H1 (cell line): Measurements from ENCODE around the gene LSG1. TPM values are rescaled to one million over a fixed set of nuclear protein-coding genes. Genes with fewer than 3 reads are reported as not detected.

Experiments
- CTCF ChIA-PET: fragments of 300-600 bp; sonication (Branson Sonifier 250); formaldehyde crosslinking; loops from one replicate; lab custom pipeline; 2021; ENCODE audit not compliant: partially characterized antibody; lab: Charles Lee
- POLR2A ChIA-PET: fragments of 300-600 bp; sonication (Branson Sonifier 250); formaldehyde crosslinking; loops from one replicate; lab custom pipeline; 2021; ENCODE audit warnings: inconsistent platforms; ENCODE audit not compliant: partially characterized antibody; lab: Charles Lee
- DNase-seq, 2 experiments: peaks; one replicate each; pipeline versions ENCODE4 v3.0.0 to v3.0.0-alpha.2; 2010 to 2022; ENCODE audit warnings: low spot score in 2 of 2, low read depth in 1 of 2, mixed read lengths in 1 of 2
- FAIRE-seq: peaks from 2 replicates; lab custom pipeline; 2011; peaks lifted over from hg19 to GRCh38; lab: Jason Lieb, UNC
- H2AFZ ChIP-seq: 2 replicates; pipeline ENCODE4 v1.8.1; 2012; ENCODE audit warnings: low read length, inconsistent platforms
- H2AK5ac ChIP-seq: 2 replicates; pipeline ENCODE4 v1.6.1; 2013; ENCODE audit warnings: low read depth, low read length
- H2BK120ac ChIP-seq: replicated peaks from 2 replicates; pipeline ENCODE3; 2013; ENCODE audit warnings: low read depth, low read length, inconsistent platforms
- H2BK12ac ChIP-seq: 2 replicates; pipeline ENCODE4 v1.6.1; 2013; ENCODE audit warnings: low read depth, low read length
- H2BK15ac ChIP-seq: 2 replicates; pipeline ENCODE4 v1.6.1; 2013; ENCODE audit warnings: low read length
- H2BK20ac ChIP-seq: 2 replicates; pipeline ENCODE4 v1.6.1; 2013; ENCODE audit warnings: low read length
- H2BK5ac ChIP-seq: 2 replicates; pipeline ENCODE4 v1.6.1; 2013; ENCODE audit warnings: low read depth, low read length
- H3K14ac ChIP-seq: 2 replicates; pipeline ENCODE4 v1.6.1; 2013; ENCODE audit warnings: inconsistent platforms; ENCODE audit not compliant: insufficient read length
- H3K18ac ChIP-seq: 2 replicates; pipeline ENCODE4 v1.6.1; 2013; ENCODE audit warnings: low read length; ENCODE audit errors: extremely low read depth
- H3K23ac ChIP-seq: 2 replicates; pipeline ENCODE4 v1.6.1; 2013; ENCODE audit warnings: inconsistent platforms; ENCODE audit not compliant: insufficient read length
- H3K23me2 ChIP-seq: 2 replicates; pipeline ENCODE4 v1.6.1; 2013; ENCODE audit warnings: low read depth, low read length
- H3K27ac ChIP-seq: 2 replicates; pipeline ENCODE4 v1.6.1; 2011; ENCODE audit warnings: low read depth, low read length, inconsistent platforms
- H3K27me3 ChIP-seq, 4 experiments: replicated peaks in 1 of 4; 1 replicate in 1 of 4; 2 replicates in 3 of 4; pipeline versions ENCODE4 v1.6.1 to v1.8.1; 2011 to 2013; ENCODE audit warnings: low read length in 3 of 4, mild to moderate bottlenecking in 3 of 4, inconsistent platforms in 2 of 4, mixed read lengths in 2 of 4, moderate library complexity in 1 of 4; ENCODE audit not compliant: control insufficient read depth in 3 of 4, insufficient read depth in 3 of 4; ENCODE audit errors: extremely low read depth in 1 of 4
- H3K36me3 ChIP-seq, 4 experiments: 2 replicates each; pipeline versions ENCODE4 v1.6.1 to v1.8.1; 2011 to 2013; ENCODE audit warnings: mild to moderate bottlenecking in 4 of 4, low read length in 3 of 4, moderate library complexity in 2 of 4, control low read depth in 1 of 4, inconsistent platforms in 1 of 4; ENCODE audit not compliant: insufficient read depth in 4 of 4, control insufficient read depth in 2 of 4
- H3K4ac ChIP-seq: replicated peaks from 2 replicates; pipeline ENCODE3; 2013; ENCODE audit warnings: low read length, low read depth, mixed read lengths, inconsistent platforms; ENCODE audit not compliant: insufficient read length
- H3K4me1 ChIP-seq, 4 experiments: replicated peaks in 1 of 4; 1 replicate in 1 of 4; 2 replicates in 3 of 4; pipeline versions ENCODE4 v1.6.1 to v1.8.1; 2011 to 2013; ENCODE audit warnings: low read length in 3 of 4, inconsistent platforms in 2 of 4, mixed read lengths in 1 of 4; ENCODE audit not compliant: insufficient read depth in 4 of 4, control insufficient read depth in 3 of 4
- H3K4me2 ChIP-seq, 2 experiments: 2 replicates each; pipeline versions ENCODE4 v1.6.1 to v1.8.1; 2011 to 2013; ENCODE audit warnings: low read depth in 2 of 2, low read length in 2 of 2, control low read depth in 1 of 2, inconsistent platforms in 1 of 2, mild to moderate bottlenecking in 1 of 2; ENCODE audit not compliant: insufficient read depth in 1 of 2
- H3K4me3 ChIP-seq, 4 experiments: fragments of 200-600, 300-600 bp in 1 of 4; sonication (generic), shearing (Covaris generic), sonication (Bioruptor Twin) in 1 of 4; 2 replicates each; pipeline versions ENCODE4 v1.5.1 to v1.8.1; 2011 to 2016; ENCODE audit warnings: low read length in 4 of 4, low read depth in 3 of 4, control low read depth in 2 of 4, inconsistent platforms in 2 of 4, mild to moderate bottlenecking in 2 of 4, mixed read lengths in 1 of 4, moderate library complexity in 1 of 4; ENCODE audit not compliant: insufficient read depth in 2 of 4; ENCODE audit errors: extremely low read depth in 1 of 4
- H3K56ac ChIP-seq: replicated peaks from 2 replicates; pipeline ENCODE3; 2013; ENCODE audit warnings: low read depth, mild to moderate bottlenecking, mixed read lengths, low read length, inconsistent platforms; ENCODE audit not compliant: insufficient read length
- H3K79me1 ChIP-seq: 2 replicates; pipeline ENCODE4 v1.6.1; 2013; ENCODE audit warnings: low read depth, low read length, control low read depth
- H3K79me2 ChIP-seq, 2 experiments: 2 replicates each; pipeline versions ENCODE4 v1.6.1 to v1.8.1; 2012 to 2013; ENCODE audit warnings: low read length in 2 of 2, mild to moderate bottlenecking in 2 of 2, inconsistent platforms in 1 of 2; ENCODE audit not compliant: insufficient read depth in 2 of 2, control insufficient read depth in 1 of 2
- H3K9ac ChIP-seq, 4 experiments: replicated peaks in 1 of 4; 1 replicate in 1 of 4; 2 replicates in 3 of 4; pipeline versions ENCODE4 v1.6.1 to v1.8.1; 2011 to 2013; ENCODE audit warnings: low read depth in 3 of 4, low read length in 3 of 4, control low read depth in 2 of 4, mild to moderate bottlenecking in 2 of 4, moderate library complexity in 2 of 4, inconsistent platforms in 1 of 4; ENCODE audit errors: extremely low read depth in 1 of 4
- H3K9me3 ChIP-seq, 2 experiments: 2 replicates each; pipeline versions ENCODE4 v1.6.1 to v1.8.1; 2012 to 2013; ENCODE audit warnings: mild to moderate bottlenecking in 2 of 2, moderate library complexity in 2 of 2, control low read depth in 1 of 2, inconsistent platforms in 1 of 2, low read depth in 1 of 2, low read length in 1 of 2, mixed read lengths in 1 of 2; ENCODE audit not compliant: insufficient read depth in 2 of 2
- H4K20me1 ChIP-seq, 2 experiments: replicated peaks in 1 of 2; 2 replicates each; pipeline versions ENCODE3 to v1.8.1; 2011 to 2013; ENCODE audit warnings: inconsistent platforms in 2 of 2, low read length in 2 of 2, mild to moderate bottlenecking in 1 of 2; ENCODE audit not compliant: insufficient read depth in 2 of 2, control insufficient read depth in 1 of 2
- H4K5ac ChIP-seq: 2 replicates; pipeline ENCODE4 v1.6.1; 2013; ENCODE audit warnings: low read length, low read depth, mixed read lengths, inconsistent platforms; ENCODE audit not compliant: insufficient read length
- H4K8ac ChIP-seq: 2 replicates; pipeline ENCODE4 v1.8.0; 2013; ENCODE audit warnings: mild to moderate bottlenecking, moderate library complexity, low read length, inconsistent platforms; ENCODE audit not compliant: insufficient read depth; ENCODE audit errors: extremely low read depth
- H4K91ac ChIP-seq: replicated peaks from 2 replicates; pipeline ENCODE3; 2013; ENCODE audit warnings: low read length, mixed read lengths, inconsistent platforms; ENCODE audit not compliant: insufficient read length
- CHD1 ChIP-seq: IDR thresholded peaks from 2 replicates; pipeline ENCODE4 v1.6.1; 2012; ENCODE audit warnings: low read depth, low read length, improper control_type of control experiment
- CTCF ChIP-seq, 3 experiments: IDR thresholded peaks; 1 replicate in 2 of 3; 2 replicates in 1 of 3; pipeline versions ENCODE4 v1.5.1 to v1.6.1; 2011; ENCODE audit warnings: low read length in 3 of 3, mild to moderate bottlenecking in 3 of 3, inconsistent platforms in 2 of 3, low read depth in 1 of 3, moderate library complexity in 1 of 3; ENCODE audit not compliant: insufficient read depth in 1 of 3; ENCODE audit errors: control extremely low read depth in 1 of 3
- KDM4A ChIP-seq: IDR thresholded peaks from one replicate; pipeline ENCODE4 v1.7.1; 2012; ENCODE audit warnings: low read depth, mild to moderate bottlenecking, moderate library complexity, low read length, inconsistent platforms; ENCODE audit not compliant: severe bottlenecking
- KDM5A ChIP-seq: fragments of 200-600 bp; IDR thresholded peaks from 2 replicates; pipeline ENCODE4 v1.7.1; 2012; ENCODE audit warnings: mild to moderate bottlenecking, low read length, inconsistent platforms, mixed read lengths
- MAX ChIP-seq: IDR thresholded peaks from 2 replicates; pipeline ENCODE4 v1.6.1; 2012; ENCODE audit warnings: inconsistent platforms
- RNF2 ChIP-seq: fragments of 200-900, 300-1000 bp; sonication (generic); IDR thresholded peaks from 2 replicates; pipeline ENCODE4 v1.7.1; 2016; ENCODE audit warnings: borderline replicate concordance, low read depth, mild to moderate bottlenecking, antibody characterized with exemption, low read length; ENCODE audit not compliant: poor library complexity, severe bottlenecking; ENCODE audit errors: missing control alignments
- RXRA ChIP-seq: IDR thresholded peaks from 2 replicates; pipeline ENCODE4 v1.6.1; 2011; ENCODE audit warnings: low read depth, mild to moderate bottlenecking, low read length, moderate library complexity; ENCODE audit not compliant: insufficient read depth
- SAP30 ChIP-seq: fragments of 300-600 bp; sonication (generic); IDR thresholded peaks from 2 replicates; pipeline ENCODE4 v1.7.1; 2012; ENCODE audit warnings: low read length, moderate library complexity, mild to moderate bottlenecking, inconsistent platforms; ENCODE audit not compliant: insufficient read depth, insufficient replicate concordance
- SP2 ChIP-seq: IDR thresholded peaks from 2 replicates; pipeline ENCODE4 v1.6.1; 2012; ENCODE audit warnings: mild to moderate bottlenecking, low read length, inconsistent platforms
- SP4 ChIP-seq: IDR thresholded peaks from 2 replicates; pipeline ENCODE4 v1.6.1; 2012; ENCODE audit warnings: low read length, inconsistent platforms
- ZNF274 ChIP-seq: IDR thresholded peaks from 2 replicates; pipeline ENCODE4 v1.7.0; 2012; ENCODE audit warnings: low read length, borderline replicate concordance; ENCODE audit errors: extremely low read depth
- WGBS, 2 experiments: shearing (Covaris generic) in 1 of 2; methylation state at CpG; one replicate each; pipeline versions ENCODE4 v1.1.6 to v1.1.7; 2013 to 2015; ENCODE audit warnings: low lambda C conversion rate in 2 of 2, mixed read lengths in 2 of 2, inconsistent platforms in 1 of 2, low coverage in 1 of 2, missing lambda C conversion rate in 1 of 2; ENCODE audit not compliant: insufficient replicate concordance in 2 of 2, insufficient coverage in 1 of 2, insufficient read length in 1 of 2; ENCODE audit errors: extremely low coverage in 1 of 2, missing lambda C conversion rate in 1 of 2; 5-methylcytosine and 5-hydroxymethylcytosine counted together
- polyA plus RNA-seq, 7 experiments: library from polyadenylated mRNA; depleted of rRNA in 3 of 7; stranded (reverse) in 5 of 7; unstranded in 2 of 7; fragments of >200 nt in 5 of 7; fragments of 200-250 nt in 2 of 7; gene quantifications; 1 replicate in 5 of 7; 2 replicates in 1 of 7; 4 replicates in 1 of 7; pipeline versions ENCODE4 v1.2.1 to v1.2.3, GENCODE V29; 2011 to 2013; ENCODE audit warnings: missing spikeins in 2 of 7, mixed read lengths in 2 of 7
- total RNA-seq: library from RNA; stranded (reverse); fragmentation: NEBNext Ultra II Directional; extraction: Animal tissue kit (Norgen Biotek cat#: 25700); gene quantifications from 2 replicates; pipeline ENCODE4 v1.2.1, GENCODE V29; 2021

The LSG1 gene
- total and polyA plus RNA-seq, 2 of the 8 experiments (the other 6 are each of a cell fraction or from before 2014, with no cell fraction given) = 23.7 to 47.6 TPM

- no peak overlapping the region for H3K27ac ChIP-seq
- no peak overlapping the region for H3K4me2 ChIP-seq
- no peak overlapping the region for H2AFZ ChIP-seq
- no peaks in the 10 kb centered on the region for H3K23me2 ChIP-seq
- H3K4me3 ChIP-seq = no peak overlapping the region
- no peak overlapping the region for H4K91ac ChIP-seq
- H3K18ac ChIP-seq = no peak overlapping the region
- 90% methylated on average over 7 of the region's 8 CpGs; no CpG with 5 or more reads in 1 of the 2 experiments for WGBS, 2 experiments
- DNase-seq = no peak
- H2BK12ac ChIP-seq = no peak overlapping the region
- H2BK20ac ChIP-seq = no peak overlapping the region
- no peak overlapping the region for H3K23ac ChIP-seq
- H4K8ac ChIP-seq = no peak overlapping the region
- H3K14ac ChIP-seq = no peak overlapping the region
- no peak overlapping the region for H2BK15ac ChIP-seq
- H3K56ac ChIP-seq = no peak overlapping the region
- FAIRE-seq = no peak
- peaks cover 2% of the 10 kb centered on the region in 2 experiments for H4K20me1 ChIP-seq
- ChIA-PET CTCF (interaction anchor here (1.3 to 1.5 kb wide), 2 partner anchors 10 to 15 kb away, joined by 4 to 5 read pairs; no protein-coding TSS in a partner anchor), POLR2A (no interaction called here)
- no peaks in the 10 kb centered on the region for H3K9me3 ChIP-seq
- no peaks in the 10 kb centered on the region for H3K79me2 ChIP-seq
- H3K36me3 ChIP-seq = no peaks in the 10 kb centered on the region; a peak in 2 of 8 replicates
- no peaks in the 10 kb centered on the region for H3K27me3 ChIP-seq
- no peak overlapping the region for H4K5ac ChIP-seq
- no peak overlapping the region for H2BK5ac ChIP-seq
- H2BK120ac ChIP-seq = no peak overlapping the region
- no peak overlapping the region for H3K4ac ChIP-seq
- H3K9ac ChIP-seq = no peak overlapping the region
- H3K4me1 ChIP-seq = no peaks in the 10 kb centered on the region; a peak in 1 of 7 replicates
- H3K79me1 ChIP-seq = no peaks in the 10 kb centered on the region
- H2AK5ac ChIP-seq = no peak overlapping the region
- no peak for TF ChIP-seq RNF2
- TF ChIP-seq ZNF274 = no peak
- TF ChIP-seq RXRA = no peak
- TF ChIP-seq CTCF (IDR thresholded peaks at IDR 0.05; ENCODE audit: control extremely low read depth in 1 of 3, insufficient read depth in 1 of 3, low read depth in 1 of 3, low read length in 3 of 3) = no peak
- TF ChIP-seq SAP30 = no peak
- no peak for TF ChIP-seq SP2
- TF ChIP-seq KDM4A = no peak
- TF ChIP-seq KDM5A = no peak
- TF ChIP-seq MAX = no peak
- no peak for TF ChIP-seq SP4
- TF ChIP-seq CHD1 = no peak
Measured at GRCh38 chr3:194606163-194606562, 65.8 kb downstream of the LSG1 start.
